ENCODE results near the gene ACSF2.
"Not testable (repeated sequence)": the region's sequence is repeated elsewhere in the genome, so short reads cannot be mapped to it uniquely, and the experiment has no call there.

ACSF2 gene

GRCh38 chr17:50471009-50471905 is 45.2 kb downstream of the ACSF2 start:
- DNase-seq (ENCODE audit: insufficient read length, low spot score) (no peak), FAIRE-seq (no peak)
- no peak for TF ChIP-seq CTCF (IDR thresholded peaks at IDR 0.05; ENCODE audit: insufficient read depth, missing control alignments)

- no peak for DNase-seq (ENCODE audit: insufficient read length, low spot score)
These were observed 46.3 kb downstream of the ACSF2 start for GRCh38 chr17:50472286-50472685.

GRCh38 chr17:50472761-50473161 is 46.7 kb downstream of the ACSF2 start:
- TF ChIP-seq CTCF (IDR thresholded peaks at IDR 0.05; ENCODE audit: insufficient read depth, missing control alignments): peak; percentile 48
- DNase-seq (ENCODE audit: insufficient read length, low spot score); FAIRE-seq: not testable (repeated sequence)

More at GRCh38 chr17:50472286-50472685, 46.3 kb downstream of the ACSF2 start:
- FAIRE-seq: no peak
- TF ChIP-seq CTCF (IDR thresholded peaks at IDR 0.05; ENCODE audit: insufficient read depth, missing control alignments): no peak

GRCh38 chr17:50473901-50474300 is 47.9 kb downstream of the ACSF2 start:
- TF ChIP-seq CTCF (IDR thresholded peaks at IDR 0.05; ENCODE audit: insufficient read depth, missing control alignments): no peak
- DNase-seq (ENCODE audit: insufficient read length, low spot score) (no peak), FAIRE-seq (no peak)

GRCh38 chr17:50474523-50474922 is 48.5 kb downstream of the ACSF2 start:
- FAIRE-seq (no peak), DNase-seq (ENCODE audit: insufficient read length, low spot score) (no peak)
- TF ChIP-seq CTCF (IDR thresholded peaks at IDR 0.05; ENCODE audit: insufficient read depth, missing control alignments): no peak

- no peak for DNase-seq (ENCODE audit: insufficient read length, low spot score)
- FAIRE-seq: no peak
- no peak for TF ChIP-seq CTCF (IDR thresholded peaks at IDR 0.05; ENCODE audit: insufficient read depth, missing control alignments)
These were observed 49.3 kb downstream of the ACSF2 start for GRCh38 chr17:50475362-50475761.

- not testable (repeated sequence) for FAIRE-seq; DNase-seq (ENCODE audit: insufficient read length, low spot score)
These were observed 49.9 kb downstream of the ACSF2 start for GRCh38 chr17:50475775-50476544.

Measured in D721Med (cell line).